OCI-LY7 (cell line): Measurements from ENCODE around the gene FAM204A.

ENCODE experiments used
- CTCF ChIP-seq: fragments of 200-600 bp; sonication (generic); conservative IDR thresholded peaks from 2 replicates; pipeline ENCODE4 v1.5.1; 2014; ENCODE audit warnings: mild to moderate bottlenecking, antibody characterized with exemption, low read length, moderate library complexity, mixed read lengths
- EZH2phosphoT487 ChIP-seq: fragments of 200-600 bp; sonication (generic); IDR thresholded peaks from 2 replicates; pipeline ENCODE4 v1.6.1; 2018; ENCODE audit warnings: low read depth, borderline replicate concordance, mild to moderate bottlenecking, mixed run types, antibody characterized with exemption, low read length, moderate library complexity, mixed read lengths

GRCh38 chr10:118287076-118287806 lies 54.9 kb downstream of the FAM204A start:
- no peak for TF ChIP-seq CTCF
- TF ChIP-seq EZH2phosphoT487, result no peak
